ENCODE measurements around the gene CELSR3. TPM values are rescaled to one million over a fixed set of nuclear protein-coding genes. Genes with fewer than 3 reads are reported as not detected.

Gene CELSR3
- total and polyA plus RNA-seq, 2 of the 4 experiments (the other 2 are of a cell fraction) = 0.18 to 0.63 TPM

GRCh38 chr3:48698891-48699290 lies 36.2 kb upstream of the CELSR3 start:
- Histone ChIP-seq H3K27me3 (ENCODE audit: control insufficient read depth, insufficient read depth, low read length) (no peaks in the 10 kb centered on the region), H2BK15ac (ENCODE audit: low read depth, low read length) (no peak overlapping the region), H4K5ac (ENCODE audit: low read depth, low read length) (no peak overlapping the region), H3K4me3 (ENCODE audit: insufficient read depth, low read depth, low read length) (no peak overlapping the region), H2BK20ac (ENCODE audit: low read depth, low read length) (no peak overlapping the region), H3K4me2 (ENCODE audit: low read depth, low read length) (no peak overlapping the region), H2AK5ac (ENCODE audit: low read depth, low read length) (no peak overlapping the region), H2AFZ (replicated peaks; ENCODE audit: low read length, poor library complexity) (no peak overlapping the region), H3K27ac (ENCODE audit: insufficient read depth, low read length) (no peak overlapping the region), H3K9me1 (ENCODE audit: insufficient read depth, low read length) (peaks cover 23% of the 10 kb centered on the region), H2AK9ac (replicated peaks; ENCODE audit: low read depth, low read length, poor library complexity) (no peak overlapping the region), H2BK120ac (ENCODE audit: low read depth, low read length) (no peak overlapping the region), H4K8ac (ENCODE audit: low read depth in 2 of 2, low read length in 2 of 2) (no peak overlapping the region), H3K9me3 (ENCODE audit: control insufficient read depth, insufficient read depth, low read length) (no peaks in the 10 kb centered on the region), H3K14ac (replicated peaks; ENCODE audit: low read depth, low read length) (no peak overlapping the region), H3K4me1 (ENCODE audit: control insufficient read depth, insufficient read depth, low read length) (peaks cover 21% of the 10 kb centered on the region), H2BK5ac (ENCODE audit: low read depth, low read length, poor library complexity, severe bottlenecking) (no peak overlapping the region), H4K20me1 (ENCODE audit: insufficient read depth, low read length) (peaks cover 96% of the 10 kb centered on the region), H3K79me1 (ENCODE audit: low read depth in 1 of 2, low read length in 2 of 2) (peaks cover 26 to 73% of the 10 kb centered on the region in 2 experiments), H3K9ac (ENCODE audit: low read depth, low read length) (no peak overlapping the region), H3K4ac (ENCODE audit: low read depth, low read length) (no peak overlapping the region), H3K23ac (ENCODE audit: low read depth, low read length) (no peak overlapping the region), H3K56ac (ENCODE audit: extremely low read depth, insufficient read depth, low read length) (no peak overlapping the region), H4K91ac (ENCODE audit: insufficient read depth, low read depth, low read length) (no peak overlapping the region), H3K18ac (ENCODE audit: low read depth, low read length) (no peak overlapping the region), H3K36me3 (ENCODE audit: control insufficient read depth, insufficient read depth, low read length) (peaks cover 30% of the 10 kb centered on the region)
- 100% methylated on average over 7 of the region's 8 CpGs; no CpG with 5 or more reads in 1 of the 2 experiments for WGBS, 2 experiments (ENCODE audit: extremely low coverage in 2 of 2, insufficient read length in 1 of 2)
- DNase-seq (no peak), ATAC-seq (ENCODE audit: low read depth) (no peak)
- POLR2A ChIA-PET (ENCODE audit: unreplicated experiment) = no interaction called here
- intact Hi-C loops (cut with micrococcal nuclease) (no loop called here), in situ Hi-C loops (cut with MboI; ENCODE audit: low sequenced_read_pairs) (no loop called here), dilution Hi-C loops (cut with HindIII; ENCODE audit: low sequenced_read_pairs, unreplicated experiment) (no loop called here)
- CTCF ChIA-PET = no interaction called here
- TF ChIP-seq, protein P1, sequence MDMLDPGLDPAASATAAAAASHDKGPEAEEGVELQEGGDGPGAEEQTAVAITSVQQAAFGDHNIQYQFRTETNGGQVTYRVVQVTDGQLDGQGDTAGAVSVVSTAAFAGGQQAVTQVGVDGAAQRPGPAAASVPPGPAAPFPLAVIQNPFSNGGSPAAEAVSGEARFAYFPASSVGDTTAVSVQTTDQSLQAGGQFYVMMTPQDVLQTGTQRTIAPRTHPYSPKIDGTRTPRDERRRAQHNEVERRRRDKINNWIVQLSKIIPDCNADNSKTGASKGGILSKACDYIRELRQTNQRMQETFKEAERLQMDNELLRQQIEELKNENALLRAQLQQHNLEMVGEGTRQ (IDR thresholded peaks at IDR 0.05; ENCODE audit: low read depth, low read length) = no peak
- TF ChIP-seq BHLHE40 (IDR thresholded peaks at IDR 0.05; ENCODE audit: low read depth, low read length) (no peak), NFE2L2 (IDR thresholded peaks at IDR 0.05; ENCODE audit: low read depth, low read length) (no peak), MAZ (IDR thresholded peaks at IDR 0.05; ENCODE audit: borderline replicate concordance, low read depth, low read length) (no peak), RCOR1 (IDR thresholded peaks at IDR 0.05; ENCODE audit: insufficient replicate concordance, low read length) (no peak), CHD1 (IDR thresholded peaks at IDR 0.05; ENCODE audit: low read depth, low read length) (no peak), FOS (IDR thresholded peaks at IDR 0.05; ENCODE audit: low read depth, low read length) (no peak), RFX5 (IDR thresholded peaks at IDR 0.05; ENCODE audit: low read depth, low read length) (no peak), RAD21 (IDR thresholded peaks at IDR 0.05; ENCODE audit: low read length) (no peak), ELK1 (IDR thresholded peaks at IDR 0.05; ENCODE audit: borderline replicate concordance, low read depth, low read length) (no peak), MXI1 (IDR thresholded peaks at IDR 0.05; ENCODE audit: borderline replicate concordance, low read depth, low read length) (no peak), POLR2A (IDR thresholded peaks at IDR 0.05; ENCODE audit: low read depth, low read length) (no peak), MAFK (IDR thresholded peaks at IDR 0.05; ENCODE audit: low read depth, low read length) (no peak), SMC3 (IDR thresholded peaks at IDR 0.05; ENCODE audit: low read depth, low read length) (no peak), CEBPB (IDR thresholded peaks at IDR 0.05; ENCODE audit: low read depth, low read length) (no peak)
- TF ChIP-seq, protein P2, sequence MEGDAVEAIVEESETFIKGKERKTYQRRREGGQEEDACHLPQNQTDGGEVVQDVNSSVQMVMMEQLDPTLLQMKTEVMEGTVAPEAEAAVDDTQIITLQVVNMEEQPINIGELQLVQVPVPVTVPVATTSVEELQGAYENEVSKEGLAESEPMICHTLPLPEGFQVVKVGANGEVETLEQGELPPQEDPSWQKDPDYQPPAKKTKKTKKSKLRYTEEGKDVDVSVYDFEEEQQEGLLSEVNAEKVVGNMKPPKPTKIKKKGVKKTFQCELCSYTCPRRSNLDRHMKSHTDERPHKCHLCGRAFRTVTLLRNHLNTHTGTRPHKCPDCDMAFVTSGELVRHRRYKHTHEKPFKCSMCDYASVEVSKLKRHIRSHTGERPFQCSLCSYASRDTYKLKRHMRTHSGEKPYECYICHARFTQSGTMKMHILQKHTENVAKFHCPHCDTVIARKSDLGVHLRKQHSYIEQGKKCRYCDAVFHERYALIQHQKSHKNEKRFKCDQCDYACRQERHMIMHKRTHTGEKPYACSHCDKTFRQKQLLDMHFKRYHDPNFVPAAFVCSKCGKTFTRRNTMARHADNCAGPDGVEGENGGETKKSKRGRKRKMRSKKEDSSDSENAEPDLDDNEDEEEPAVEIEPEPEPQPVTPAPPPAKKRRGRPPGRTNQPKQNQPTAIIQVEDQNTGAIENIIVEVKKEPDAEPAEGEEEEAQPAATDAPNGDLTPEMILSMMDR (conservative IDR thresholded peaks at IDR 0.05; ENCODE audit: low read depth, low read length) = no peak
- BruUV-seq (replicated peaks) = no TSS peak
